HL-60 (cell line): ENCODE data around the gene NR4A3.

Source experiments
- CTCF ChIP-seq: IDR thresholded peaks from one replicate; pipeline ENCODE4 v1.5.1; 2011; ENCODE audit warnings: low read length, control low read depth, inconsistent platforms; ENCODE audit not compliant: insufficient read depth
- GABPA ChIP-seq: IDR thresholded peaks from 2 replicates; pipeline ENCODE4 v1.6.1; 2012; ENCODE audit warnings: low read depth
- POLR2AphosphoS5 ChIP-seq: IDR thresholded peaks from 2 replicates; pipeline ENCODE4 v1.6.1; 2012; ENCODE audit warnings: low read depth
- REST ChIP-seq: IDR thresholded peaks from 2 replicates; pipeline ENCODE4 v1.6.1; 2012; ENCODE audit warnings: low read depth; ENCODE audit not compliant: insufficient replicate concordance

- TF ChIP-seq CTCF: no peak
- no peak for TF ChIP-seq REST
- TF ChIP-seq POLR2AphosphoS5: no peak
- no peak for TF ChIP-seq GABPA
Measured at GRCh38 chr9:99873943-99874584, 52.4 kb downstream of the NR4A3 start.
